Fibroblast of pulmonary artery (primary cell): ENCODE measurements around the gene PRR23E.

Experiments used
- DNase-seq: peaks from one replicate; pipeline ENCODE4 v3.0.0-alpha.2; 2010; ENCODE audit warnings: low read depth
- H3K4me3 ChIP-seq: replicated peaks from 2 replicates; pipeline ENCODE4 v1.5.1; 2011; ENCODE audit warnings: low read depth, mild to moderate bottlenecking, control low read depth, low read length, moderate library complexity
- CTCF ChIP-seq: IDR thresholded peaks from 2 replicates; pipeline ENCODE4 v1.5.1; 2011; ENCODE audit warnings: mild to moderate bottlenecking, control low read depth, low read length, inconsistent platforms; ENCODE audit errors: missing control alignments

PRR23E gene

GRCh38 chr3:127192576-127193232, at the start of gene PRR23E:
TSS of gene PRR23E (plus strand) at chr3:127193131. CDS start at chr3:127196686, 3,555 bp downstream.
- no peak within 1 kb of the TSS for H3K4me3 ChIP-seq
- no peak for DNase-seq
- TF ChIP-seq CTCF: no peak

GRCh38 chr3:127143172-127143571, 49.8 kb upstream of the PRR23E start:
- no peak overlapping the region for H3K4me3 ChIP-seq
- no peak for DNase-seq
- TF ChIP-seq CTCF: no peak

- no peak for TF ChIP-seq CTCF
- no peak for DNase-seq
- no peak overlapping the region for H3K4me3 ChIP-seq
Measured at GRCh38 chr3:127144631-127145030, 48.3 kb upstream of the PRR23E start.

GRCh38 chr3:127145266-127145665, 47.7 kb upstream of the PRR23E start:
- H3K4me3 ChIP-seq: no peak overlapping the region
- DNase-seq: no peak
- TF ChIP-seq CTCF: no peak

GRCh38 chr3:127147291-127147885, 45.5 kb upstream of the PRR23E start:
- no peak for DNase-seq
- no peak for TF ChIP-seq CTCF
- no peak overlapping the region for H3K4me3 ChIP-seq

GRCh38 chr3:127149621-127150310, 43.2 kb upstream of the PRR23E start:
- no peak for TF ChIP-seq CTCF
- no peak for DNase-seq
- no peak overlapping the region for H3K4me3 ChIP-seq
